Neural crest cell (in vitro differentiated cells): ENCODE results near the gene ADCY3. TPM values are rescaled to one million over a fixed set of nuclear protein-coding genes. Genes with fewer than 3 reads are reported as not detected.

Experiments
- DNase-seq: peaks from one replicate; pipeline ENCODE4 v3.0.0; 2021; ENCODE audit warnings: low read depth, mixed read lengths, low spot score
- H3K27ac Mint-ChIP-seq: one replicate; pipeline ENCODE4 v1.8.0; 2021; ENCODE audit warnings: mild to moderate bottlenecking, mixed read lengths; ENCODE audit not compliant: unreplicated experiment
- H3K27me3 Mint-ChIP-seq: 2 replicates; pipeline ENCODE4 v1.8.0; 2021; ENCODE audit warnings: low read depth, mild to moderate bottlenecking, mixed read lengths
- H3K36me3 Mint-ChIP-seq: 2 replicates; pipeline ENCODE4 v1.8.0; 2021; ENCODE audit warnings: low read depth, mild to moderate bottlenecking, mixed read lengths
- H3K4me1 Mint-ChIP-seq: 2 replicates; pipeline ENCODE4 v1.8.0; 2021; ENCODE audit warnings: mixed read lengths
- H3K4me3 Mint-ChIP-seq: one replicate; pipeline ENCODE4 v1.8.0; 2021; ENCODE audit warnings: mild to moderate bottlenecking, mixed read lengths
- H3K9me3 Mint-ChIP-seq: 2 replicates; pipeline ENCODE4 v1.8.0; 2021; ENCODE audit warnings: mixed read lengths
- CTCF ChIP-seq: fragments of 200-600 bp; sonication (generic); conservative IDR thresholded peaks from 2 replicates; pipeline ENCODE4 v1.5.0; 2021; ENCODE audit warnings: antibody characterized with exemption, mild to moderate bottlenecking
- total RNA-seq: library from RNA; stranded (reverse); gene quantifications from 2 replicates; pipeline ENCODE4 v1.2.1, GENCODE V29; 2021

The ADCY3 gene
- total RNA-seq, 1 donor from 2014 or later, result 49.2 TPM

GRCh38 chr2:24935145-24935544 is 15.1 kb upstream of the ADCY3 start:
- Mint-ChIP-seq H3K27ac (no peak overlapping the region), H3K4me3 (no peak overlapping the region), H3K9me3 (no peaks in the 10 kb centered on the region), H3K4me1 (peaks cover 5% of the 10 kb centered on the region), H3K27me3 (no peaks in the 10 kb centered on the region), H3K36me3 (no peaks in the 10 kb centered on the region)
- no peak for TF ChIP-seq CTCF
- no peak for DNase-seq

- DNase-seq, result no peak
- no peak overlapping the region for H3K27ac Mint-ChIP-seq
- peaks cover 5% of the 10 kb centered on the region for H3K4me1 Mint-ChIP-seq
- no peaks in the 10 kb centered on the region for H3K27me3 Mint-ChIP-seq
- no peaks in the 10 kb centered on the region for H3K36me3 Mint-ChIP-seq
- TF ChIP-seq CTCF, result no peak
- no peak overlapping the region for H3K4me3 Mint-ChIP-seq
- H3K9me3 Mint-ChIP-seq, result no peaks in the 10 kb centered on the region
Observed at GRCh38 chr2:24932715-24933114, 12.7 kb upstream of the ADCY3 start.

GRCh38 chr2:24930768-24931167 is 10.7 kb upstream of the ADCY3 start:
- Mint-ChIP-seq H3K36me3 (no peaks in the 10 kb centered on the region), H3K27ac (no peak overlapping the region)
- no peak for TF ChIP-seq CTCF

GRCh38 chr2:24929230-24929629 is 9.2 kb upstream of the ADCY3 start:
- peaks cover 14% of the 10 kb centered on the region for H3K4me1 Mint-ChIP-seq
- H3K4me3 Mint-ChIP-seq, result no peak overlapping the region
- H3K27ac Mint-ChIP-seq, result no peak overlapping the region
- no peak for TF ChIP-seq CTCF
- no peaks in the 10 kb centered on the region for H3K27me3 Mint-ChIP-seq
- no peaks in the 10 kb centered on the region for H3K36me3 Mint-ChIP-seq
- H3K9me3 Mint-ChIP-seq, result no peaks in the 10 kb centered on the region
- DNase-seq, result no peak

More at GRCh38 chr2:24930768-24931167, 10.7 kb upstream of the ADCY3 start:
- no peaks in the 10 kb centered on the region for H3K9me3 Mint-ChIP-seq
- H3K4me1 Mint-ChIP-seq, result peaks cover 14% of the 10 kb centered on the region
- H3K27me3 Mint-ChIP-seq, result no peaks in the 10 kb centered on the region
- no peak overlapping the region for H3K4me3 Mint-ChIP-seq
- no peak for DNase-seq

- TF ChIP-seq CTCF, result no peak
- no peak for DNase-seq
- Mint-ChIP-seq H3K36me3 (no peaks in the 10 kb centered on the region), H3K27ac (no peak overlapping the region), H3K27me3 (no peaks in the 10 kb centered on the region), H3K9me3 (no peaks in the 10 kb centered on the region), H3K4me1 (peaks cover 19% of the 10 kb centered on the region), H3K4me3 (no peak overlapping the region)
Observed at GRCh38 chr2:24928036-24928435, 8.0 kb upstream of the ADCY3 start.
